DMS114 treated with DMSO at 0.1 percent for 48 hours (cell line): ENCODE results near the gene SPSB3.

Experiments
- DNase-seq: peaks from one replicate; lab custom pipeline; 2025; ENCODE audit not compliant: unreplicated experiment; lab: John Stamatoyannopoulos, UW

Gene SPSB3

GRCh38 chr16:1790261-1790610 is 7.9 kb upstream of the SPSB3 start:
- no peak for DNase-seq

- DNase-seq = no peak
Observed at GRCh38 chr16:1789643-1790045, 7.3 kb upstream of the SPSB3 start.

- no peak for DNase-seq
Observed at GRCh38 chr16:1788708-1789100, 6.3 kb upstream of the SPSB3 start.

- DNase-seq = no peak
Observed at GRCh38 chr16:1788095-1788707, 5.8 kb upstream of the SPSB3 start.

GRCh38 chr16:1787322-1788094 is 5.1 kb upstream of the SPSB3 start:
- no peak for DNase-seq

- no peak for DNase-seq
Observed at GRCh38 chr16:1787056-1787321, 4.6 kb upstream of the SPSB3 start.

- DNase-seq = no peak
Observed at GRCh38 chr16:1786242-1787055, 4.1 kb upstream of the SPSB3 start.

GRCh38 chr16:1785846-1786170 is 3.4 kb upstream of the SPSB3 start:
- no peak for DNase-seq

GRCh38 chr16:1784977-1785845 is 2.8 kb upstream of the SPSB3 start:
- DNase-seq = no peak

- no peak for DNase-seq
Observed at GRCh38 chr16:1781758-1782407, 488 bp downstream of the SPSB3 start.

GRCh38 chr16:1781254-1781653 is 1.1 kb downstream of the SPSB3 start:
- no peak for DNase-seq

GRCh38 chr16:1780677-1781072 is 1.7 kb downstream of the SPSB3 start:
- no peak for DNase-seq

- DNase-seq = no peak
Observed at GRCh38 chr16:1779741-1780676, 2.4 kb downstream of the SPSB3 start.

- DNase-seq = no peak
Observed at GRCh38 chr16:1779234-1779701, 3.1 kb downstream of the SPSB3 start.

GRCh38 chr16:1778200-1779179 is 3.9 kb downstream of the SPSB3 start:
- DNase-seq = no peak

- DNase-seq = no peak
Observed at GRCh38 chr16:1777375-1778199, 4.8 kb downstream of the SPSB3 start.

GRCh38 chr16:1776991-1777374 is 5.4 kb downstream of the SPSB3 start:
- no peak for DNase-seq

- DNase-seq = no peak
Observed at GRCh38 chr16:1776672-1776955, 5.8 kb downstream of the SPSB3 start.
